ENCODE measurements around the gene TAF4B. TPM values are rescaled to one million over a fixed set of nuclear protein-coding genes. Genes with fewer than 3 reads are reported as not detected.
A peak's percentile ranks its signal among the peaks of the same experiment; 100 is the strongest.

Gene TAF4B
- total and polyA plus RNA-seq, 9 of the 15 experiments (the other 6 are each of a cell fraction or from before 2014, with no cell fraction given): 4.5 to 25.3 (median 20.5) TPM

- TF ChIP-seq ZNF347 (CRISPR knock-in tag; IDR thresholded peaks at IDR 0.05; ENCODE audit: low read depth): no peak
- TF ChIP-seq ZBTB1 (CRISPR knock-in tag; IDR thresholded peaks at IDR 0.05; ENCODE audit: borderline replicate concordance, low read depth): no peak
- no peak for TF ChIP-seq ZNF217 (CRISPR knock-in tag; IDR thresholded peaks at IDR 0.05)
Observed at GRCh38 chr18:26207937-26208336, 18.3 kb upstream of the TAF4B start (continued).

GRCh38 chr18:26208977-26209376 is 17.3 kb upstream of the TAF4B start:
- Histone ChIP-seq H3K4me2 (ENCODE audit: insufficient read depth, low read length) (0 out of 2 replicates have a peak overlapping the region, but pooled peaks have one; percentile 7), H3K27me3 (ENCODE audit: control insufficient read depth in 2 of 2, insufficient read depth in 2 of 2, low read length in 2 of 2) (peaks cover 0 to 12% of the 10 kb centered on the region in 2 experiments; a peak in 4 of 5 replicates), H2AFZ (ENCODE audit: low read depth, low read length) (0 out of 2 replicates have a peak overlapping the region, but pooled peaks have one; percentile 36), H3K4me1 (replicated peaks in 1 of 2; ENCODE audit: control insufficient read depth in 2 of 2, insufficient read depth in 2 of 2, low read length in 2 of 2) (no peaks in the 10 kb centered on the region), H3K27ac (ENCODE audit: extremely low read depth, low read depth, low read length) (no peak overlapping the region), H4K20me1 (replicated peaks; ENCODE audit: control insufficient read depth, insufficient read depth, low read length) (no peaks in the 10 kb centered on the region), H3K79me2 (ENCODE audit: control insufficient read depth, insufficient read depth, low read length) (no peaks in the 10 kb centered on the region), H3K36me3 (ENCODE audit: control insufficient read depth, insufficient read depth, low read length) (no peaks in the 10 kb centered on the region), H3K9me3 (replicated peaks; ENCODE audit: control insufficient read depth, insufficient read depth, low read depth, low read length) (no peaks in the 10 kb centered on the region), H3K9ac (ENCODE audit: insufficient read depth in 1 of 2, low read depth in 2 of 2, low read length in 2 of 2) (no peak overlapping the region), H3K4me3 (no peak overlapping the region), H3K9me1 (ENCODE audit: control insufficient read depth, insufficient read depth, low read length) (no peaks in the 10 kb centered on the region)
- POLR2A ChIA-PET: interaction anchor here (0.7 to 1.2 kb wide), 2 partner anchors 12 to 293 kb away, joined by 3 to 4 read pairs; no protein-coding TSS in a partner anchor
- 7% methylated on average over 2 of the region's 2 CpGs for WGBS (ENCODE audit: insufficient coverage, low coverage, missing lambda C conversion rate)
- in situ Hi-C loops (cut with MboI): no loop called here
- CTCF ChIA-PET (ENCODE audit: low intra/inter-chr PET ratio): no interaction called here
- no peak for DNase-seq (ENCODE audit: extremely low read depth in 1 of 4, low spot score in 3 of 4)
- intact Hi-C loops (cut with micrococcal nuclease): no loop called here
- BruUV-seq (replicated peaks): no TSS peak
- peak; percentile 59 for ATAC-seq
- FAIRE-seq: peak; percentile 44
- TF ChIP-seq ZC3H8 (IDR thresholded peaks at IDR 0.05) (no peak), CSDE1 (IDR thresholded peaks at IDR 0.05) (no peak), CEBPB (tag; IDR thresholded peaks at IDR 0.05) (peak; percentile 56; the same call in 1 of the 2 replicates), MAFG (tag; conservative IDR thresholded peaks at IDR 0.05) (peak; percentile 80), ZNF436 (CRISPR knock-in tag; IDR thresholded peaks at IDR 0.05) (no peak), MAFF (IDR thresholded peaks at IDR 0.05; ENCODE audit: low read length) (peak; percentile 33; the same call in 1 of the 2 replicates), BCLAF1 (IDR thresholded peaks at IDR 0.05; ENCODE audit: borderline replicate concordance in 1 of 2, control insufficient read depth in 1 of 2, low read depth in 2 of 2, low read length in 1 of 2) (no peak), KAT2B (IDR thresholded peaks at IDR 0.05; ENCODE audit: low read depth, low read length) (no peak), ZBTB43 (CRISPR knock-in tag; IDR thresholded peaks at IDR 0.05) (no peak), C11orf30 (IDR thresholded peaks at IDR 0.05; ENCODE audit: low read depth) (peak; percentile 62), OTX1 (CRISPR knock-in tag; IDR thresholded peaks at IDR 0.05) (no peak)
- TF ChIP-seq, protein P1, sequence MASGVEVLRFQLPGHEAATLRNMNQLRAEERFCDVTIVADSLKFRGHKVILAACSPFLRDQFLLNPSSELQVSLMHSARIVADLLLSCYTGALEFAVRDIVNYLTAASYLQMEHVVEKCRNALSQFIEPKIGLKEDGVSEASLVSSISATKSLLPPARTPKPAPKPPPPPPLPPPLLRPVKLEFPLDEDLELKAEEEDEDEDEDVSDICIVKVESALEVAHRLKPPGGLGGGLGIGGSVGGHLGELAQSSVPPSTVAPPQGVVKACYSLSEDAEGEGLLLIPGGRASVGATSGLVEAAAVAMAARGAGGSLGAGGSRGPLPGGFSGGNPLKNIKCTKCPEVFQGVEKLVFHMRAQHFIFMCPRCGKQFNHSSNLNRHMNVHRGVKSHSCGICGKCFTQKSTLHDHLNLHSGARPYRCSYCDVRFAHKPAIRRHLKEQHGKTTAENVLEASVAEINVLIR (CRISPR knock-in tag; IDR thresholded peaks at IDR 0.05): no peak
